Activated naive CD8-positive, alpha-beta T cell treated with anti-CD3 and anti-CD28 coated beads, Interleukin-2, amount 10 ng/mL, durations not matched to agents 7 days and 5 days (primary cell): ENCODE measurements around the gene RASAL1. TPM values are rescaled to one million over a fixed set of nuclear protein-coding genes. Genes with fewer than 3 reads are reported as not detected.
A peak's percentile ranks its signal among the peaks of the same experiment; 100 is the strongest.
"Not testable (repeated sequence)": the region's sequence is repeated elsewhere in the genome, so short reads cannot be mapped to it uniquely, and the experiment has no call there.

Experiments used
- ATAC-seq: fragments of 150-1000 bp; cut with Tn5 transposase; one replicate; pipeline ENCODE4 v1.10.0; 2021; ENCODE audit warnings: low read depth, moderate library complexity
- POLR2A ChIA-PET: fragments of 350-600 bp; sonication (Branson Sonifier 250); formaldehyde crosslinking; loops from one replicate; lab custom pipeline; 2021; ENCODE audit warnings: antibody characterized with exemption; lab: Charles Lee
- DNase-seq: peaks from one replicate; pipeline ENCODE4 v3.0.0; 2021
- H3K27ac Mint-ChIP-seq: one replicate; pipeline ENCODE4 v1.8.0; 2022; ENCODE audit warnings: mild to moderate bottlenecking, mixed read lengths
- H3K27me3 Mint-ChIP-seq: one replicate; pipeline ENCODE4 v1.8.0; 2022; ENCODE audit warnings: mild to moderate bottlenecking, moderate library complexity, mixed read lengths
- H3K36me3 Mint-ChIP-seq: one replicate; pipeline ENCODE4 v1.8.0; 2021; ENCODE audit warnings: mild to moderate bottlenecking, mixed read lengths
- H3K4me1 Mint-ChIP-seq: one replicate; pipeline ENCODE4 v1.8.0; 2021; ENCODE audit warnings: mixed read lengths
- H3K4me3 Mint-ChIP-seq: one replicate; pipeline ENCODE4 v1.8.0; 2022; ENCODE audit warnings: mild to moderate bottlenecking, moderate library complexity, mixed read lengths
- H3K9me3 Mint-ChIP-seq: one replicate; pipeline ENCODE4 v1.8.0; 2021; ENCODE audit warnings: mixed read lengths
- total RNA-seq, 2 experiments: library from RNA; stranded (reverse); gene quantifications; one replicate each; pipeline ENCODE4 v1.2.3, GENCODE V29; 2021

Gene RASAL1
- total RNA-seq, 2 experiments from 2014 or later: 1.0 to 2.3 TPM

- Mint-ChIP-seq H3K27me3 (peaks cover 8% of the 10 kb centered on the region), H3K9me3 (no peaks in the 10 kb centered on the region), H3K36me3 (no peaks in the 10 kb centered on the region), H3K27ac (no peak overlapping the region), H3K4me1 (peaks cover 15% of the 10 kb centered on the region), H3K4me3 (no peak overlapping the region)
- no peak for DNase-seq
- POLR2A ChIA-PET: no interaction called here
- ATAC-seq: no peak
Observed at GRCh38 chr12:113131556-113131955, 4.0 kb downstream of the RASAL1 start.

GRCh38 chr12:113130457-113131135 lies 5.0 kb downstream of the RASAL1 start:
- Mint-ChIP-seq H3K36me3 (no peaks in the 10 kb centered on the region), H3K4me3 (no peak overlapping the region), H3K27me3 (peaks cover 8% of the 10 kb centered on the region), H3K27ac (no peak overlapping the region), H3K9me3 (no peaks in the 10 kb centered on the region), H3K4me1 (peaks cover 7% of the 10 kb centered on the region)
- DNase-seq (no peak), ATAC-seq (no peak)
- POLR2A ChIA-PET: no interaction called here

- Mint-ChIP-seq H3K9me3 (no peaks in the 10 kb centered on the region), H3K4me3 (no peak overlapping the region), H3K27ac (no peak overlapping the region), H3K27me3 (peaks cover 6% of the 10 kb centered on the region), H3K36me3 (no peaks in the 10 kb centered on the region), H3K4me1 (peaks cover 5% of the 10 kb centered on the region)
- DNase-seq: no peak
- POLR2A ChIA-PET: interaction anchor here (0.6 kb wide), 1 partner anchor 11 kb away, joined by 4 read pairs; no protein-coding TSS in a partner anchor
- ATAC-seq: no peak
Observed at GRCh38 chr12:113129664-113130456, 5.7 kb downstream of the RASAL1 start.

GRCh38 chr12:113128802-113129663 lies 6.5 kb downstream of the RASAL1 start:
- H3K4me1 Mint-ChIP-seq: peaks cover 5% of the 10 kb centered on the region
- ATAC-seq (peak; percentile 31), DNase-seq (no peak)
- peaks cover 10% of the 10 kb centered on the region for H3K27me3 Mint-ChIP-seq
- H3K36me3 Mint-ChIP-seq: no peaks in the 10 kb centered on the region
- POLR2A ChIA-PET: interaction anchor here (0.6 kb wide), 1 partner anchor 12 kb away, joined by 4 read pairs; no protein-coding TSS in a partner anchor
- no peaks in the 10 kb centered on the region for H3K9me3 Mint-ChIP-seq
- no peak overlapping the region for H3K27ac Mint-ChIP-seq
- H3K4me3 Mint-ChIP-seq: no peak overlapping the region

GRCh38 chr12:113127791-113128199 lies 7.8 kb downstream of the RASAL1 start:
- ATAC-seq (no peak), DNase-seq (no peak)
- H3K9me3 Mint-ChIP-seq: no peaks in the 10 kb centered on the region
- H3K4me3 Mint-ChIP-seq: no peak overlapping the region
- peaks cover 16% of the 10 kb centered on the region for H3K27me3 Mint-ChIP-seq
- POLR2A ChIA-PET: no interaction called here
- peaks cover 5% of the 10 kb centered on the region for H3K4me1 Mint-ChIP-seq
- H3K36me3 Mint-ChIP-seq: no peaks in the 10 kb centered on the region
- H3K27ac Mint-ChIP-seq: no peak overlapping the region

- POLR2A ChIA-PET: no interaction called here
- no peak overlapping the region for H3K4me3 Mint-ChIP-seq
- H3K36me3 Mint-ChIP-seq: no peaks in the 10 kb centered on the region
- H3K27ac Mint-ChIP-seq: no peak overlapping the region
- H3K4me1 Mint-ChIP-seq: no peaks in the 10 kb centered on the region
- no peaks in the 10 kb centered on the region for H3K9me3 Mint-ChIP-seq
- DNase-seq (no peak), ATAC-seq (no peak)
- peaks cover 13% of the 10 kb centered on the region for H3K27me3 Mint-ChIP-seq
Observed at GRCh38 chr12:113120670-113121370, 14.7 kb downstream of the RASAL1 start.

- POLR2A ChIA-PET: no interaction called here
- H3K9me3 Mint-ChIP-seq: no peaks in the 10 kb centered on the region
- H3K27ac Mint-ChIP-seq: no peak overlapping the region
- no peak overlapping the region for H3K4me3 Mint-ChIP-seq
- ATAC-seq (no peak), DNase-seq (no peak)
- H3K4me1 Mint-ChIP-seq: no peaks in the 10 kb centered on the region
- H3K27me3 Mint-ChIP-seq: peaks cover 13% of the 10 kb centered on the region
- H3K36me3 Mint-ChIP-seq: no peaks in the 10 kb centered on the region
Observed at GRCh38 chr12:113119980-113120669, 15.4 kb downstream of the RASAL1 start.

- Mint-ChIP-seq H3K4me3 (no peak overlapping the region), H3K9me3 (no peaks in the 10 kb centered on the region), H3K36me3 (no peaks in the 10 kb centered on the region), H3K4me1 (no peaks in the 10 kb centered on the region), H3K27ac (no peak overlapping the region), H3K27me3 (peaks cover 6% of the 10 kb centered on the region)
- DNase-seq (no peak), ATAC-seq (no peak)
- POLR2A ChIA-PET: no interaction called here
Observed at GRCh38 chr12:113118142-113118541, 17.4 kb downstream of the RASAL1 start.

GRCh38 chr12:113117684-113118083 lies 17.9 kb downstream of the RASAL1 start:
- ATAC-seq, H3K9me3 Mint-ChIP-seq, DNase-seq, H3K4me3 Mint-ChIP-seq, H3K36me3 Mint-ChIP-seq, H3K27ac Mint-ChIP-seq, H3K27me3 Mint-ChIP-seq, POLR2A ChIA-PET, H3K4me1 Mint-ChIP-seq: not testable (repeated sequence)

GRCh38 chr12:113116875-113117274 lies 18.7 kb downstream of the RASAL1 start:
- POLR2A ChIA-PET: no interaction called here

GRCh38 chr12:113115455-113116126 lies 20.0 kb downstream of the RASAL1 start:
- H3K27ac Mint-ChIP-seq: no peak overlapping the region
- no peak for ATAC-seq
- no peak overlapping the region for H3K4me3 Mint-ChIP-seq
- no peaks in the 10 kb centered on the region for H3K9me3 Mint-ChIP-seq
- POLR2A ChIA-PET: no interaction called here
- no peaks in the 10 kb centered on the region for H3K36me3 Mint-ChIP-seq
- H3K4me1 Mint-ChIP-seq: no peaks in the 10 kb centered on the region
- peaks cover 2% of the 10 kb centered on the region for H3K27me3 Mint-ChIP-seq
- no peak for DNase-seq

More at GRCh38 chr12:113116875-113117274, 18.7 kb downstream of the RASAL1 start:
- Mint-ChIP-seq H3K4me3 (no peak overlapping the region), H3K4me1 (no peaks in the 10 kb centered on the region), H3K36me3 (no peaks in the 10 kb centered on the region), H3K27ac (no peak overlapping the region), H3K27me3 (peaks cover 2% of the 10 kb centered on the region), H3K9me3 (no peaks in the 10 kb centered on the region)
- ATAC-seq (no peak), DNase-seq (no peak)
